C4-2B (cell line): Measurements from ENCODE around the gene TEKT3.

Experiments
- H3K27ac ChIP-seq: fragments of 450-650 bp; 2 replicates; pipeline ENCODE4 v1.5.1; 2017
- ZFX ChIP-seq: fragments of 450-650 bp; IDR thresholded peaks from 2 replicates; pipeline ENCODE4 v1.6.1; 2017
- TF ChIP-seq, protein P1 (sequence below): fragments of 450-650 bp; conservative IDR thresholded peaks from 2 replicates; pipeline ENCODE4 v1.5.1; 2017; ENCODE audit warnings: mild to moderate bottlenecking

Gene TEKT3

DNA sequence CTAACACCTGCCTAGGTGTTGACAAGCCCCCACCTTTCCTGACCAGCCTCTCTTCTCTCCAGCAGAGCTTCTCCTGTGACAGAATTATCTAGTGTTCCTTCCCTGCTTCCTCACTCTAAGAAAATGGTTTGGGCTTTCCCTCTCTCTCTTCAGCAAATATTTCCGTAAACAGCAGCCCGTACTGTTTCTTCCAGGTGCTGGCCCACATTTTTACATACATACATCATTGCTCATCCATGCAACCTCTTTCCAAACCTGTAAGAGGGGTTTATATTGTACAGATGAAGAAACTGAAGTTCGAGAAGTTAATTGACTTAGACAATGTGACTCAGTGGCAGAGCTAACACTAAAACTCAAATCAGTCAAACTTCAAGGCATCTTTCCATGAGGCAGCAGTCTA is 569 bp upstream of the TEKT3 start:
- no peak for TF ChIP-seq ZFX
- TF ChIP-seq, protein P1, sequence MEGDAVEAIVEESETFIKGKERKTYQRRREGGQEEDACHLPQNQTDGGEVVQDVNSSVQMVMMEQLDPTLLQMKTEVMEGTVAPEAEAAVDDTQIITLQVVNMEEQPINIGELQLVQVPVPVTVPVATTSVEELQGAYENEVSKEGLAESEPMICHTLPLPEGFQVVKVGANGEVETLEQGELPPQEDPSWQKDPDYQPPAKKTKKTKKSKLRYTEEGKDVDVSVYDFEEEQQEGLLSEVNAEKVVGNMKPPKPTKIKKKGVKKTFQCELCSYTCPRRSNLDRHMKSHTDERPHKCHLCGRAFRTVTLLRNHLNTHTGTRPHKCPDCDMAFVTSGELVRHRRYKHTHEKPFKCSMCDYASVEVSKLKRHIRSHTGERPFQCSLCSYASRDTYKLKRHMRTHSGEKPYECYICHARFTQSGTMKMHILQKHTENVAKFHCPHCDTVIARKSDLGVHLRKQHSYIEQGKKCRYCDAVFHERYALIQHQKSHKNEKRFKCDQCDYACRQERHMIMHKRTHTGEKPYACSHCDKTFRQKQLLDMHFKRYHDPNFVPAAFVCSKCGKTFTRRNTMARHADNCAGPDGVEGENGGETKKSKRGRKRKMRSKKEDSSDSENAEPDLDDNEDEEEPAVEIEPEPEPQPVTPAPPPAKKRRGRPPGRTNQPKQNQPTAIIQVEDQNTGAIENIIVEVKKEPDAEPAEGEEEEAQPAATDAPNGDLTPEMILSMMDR = no peak
- no peak overlapping the region for H3K27ac ChIP-seq

DNA sequence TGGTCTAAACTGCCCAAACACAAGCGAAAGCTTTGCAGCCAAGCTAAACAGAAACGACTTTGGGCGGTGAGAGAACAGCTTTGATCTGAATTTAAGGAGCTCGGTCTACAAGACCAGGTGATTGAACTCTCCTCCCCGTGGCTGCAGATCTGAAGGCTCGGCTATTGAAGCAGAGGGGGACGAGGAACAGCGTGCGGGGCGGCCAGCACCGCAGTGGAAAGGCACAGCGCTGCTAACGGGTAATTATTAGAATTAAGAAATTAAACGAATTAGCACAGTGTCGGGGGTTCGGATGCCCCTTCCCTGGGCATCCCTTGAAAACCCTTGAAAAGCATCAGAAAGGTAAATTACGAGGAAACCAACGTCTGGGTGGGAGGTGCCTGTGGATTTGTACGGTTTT is 431 bp downstream of the TEKT3 start:
- TF ChIP-seq ZFX = no peak
- TF ChIP-seq, protein P1 = no peak

DNA sequence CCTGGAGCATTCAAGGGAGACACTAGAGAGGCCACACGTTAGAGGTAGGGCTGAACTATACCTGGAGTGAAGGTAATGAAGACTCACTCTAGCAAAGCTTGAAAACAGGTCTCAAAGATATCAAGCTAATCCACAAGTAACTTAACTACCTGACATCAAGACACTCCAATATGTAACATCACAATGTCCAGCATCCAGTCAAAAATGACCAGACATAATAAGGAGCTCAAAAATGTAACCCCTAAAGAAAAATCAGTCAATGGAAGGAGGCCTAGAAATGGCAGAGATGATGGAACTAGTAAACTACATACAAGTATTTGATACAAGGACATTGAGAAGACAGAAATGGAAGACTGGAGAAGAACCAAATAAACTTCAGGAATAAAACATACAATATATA is 6.0 kb downstream of the TEKT3 start:
- TF ChIP-seq, protein P1 = no peak
- no peak overlapping the region for H3K27ac ChIP-seq

More for the DNA sequence above, 431 bp downstream of the TEKT3 start:
- no peak overlapping the region for H3K27ac ChIP-seq

DNA sequence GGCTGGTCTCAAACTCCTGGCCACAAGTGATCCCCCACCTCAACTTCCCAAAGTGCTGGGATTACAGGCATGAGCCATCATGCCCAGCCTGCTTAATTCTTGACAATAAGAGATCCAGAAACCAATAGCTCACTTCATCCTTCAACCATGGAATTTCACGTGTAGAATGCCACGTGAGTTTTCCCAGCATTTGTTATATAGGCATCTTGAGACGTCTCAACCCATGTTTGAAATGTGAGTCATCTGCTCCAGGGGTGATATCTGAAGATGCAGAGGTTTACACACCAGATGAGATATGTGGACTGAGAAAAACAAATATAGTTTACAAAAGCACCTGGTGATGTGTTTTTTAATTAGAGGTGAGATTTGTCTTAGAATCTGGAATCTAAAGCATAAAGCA is 7.1 kb downstream of the TEKT3 start:
- TF ChIP-seq, protein P1 = no peak
- no peak for TF ChIP-seq ZFX
- H3K27ac ChIP-seq = no peak overlapping the region

DNA sequence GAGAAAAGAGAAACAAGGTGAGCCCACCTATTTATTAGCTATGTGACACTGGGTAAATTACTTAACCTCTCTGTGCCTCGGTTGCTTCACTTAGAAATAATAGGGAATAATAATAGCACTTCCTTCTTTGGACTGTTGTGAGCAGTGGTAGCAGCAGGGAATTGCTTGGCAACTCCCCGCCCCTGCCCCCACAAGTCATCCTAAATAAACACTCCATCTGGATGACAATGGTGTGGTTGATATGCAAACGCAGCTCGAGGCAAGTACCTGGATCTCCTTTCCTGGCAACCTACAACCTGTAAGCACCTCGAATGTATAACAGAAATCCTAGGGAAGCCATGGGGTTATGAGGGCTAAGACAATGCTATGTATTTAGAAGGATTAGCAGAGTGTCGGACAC is 9.1 kb downstream of the TEKT3 start:
- no peak overlapping the region for H3K27ac ChIP-seq
- TF ChIP-seq ZFX = no peak
- TF ChIP-seq, protein P1 = no peak

DNA sequence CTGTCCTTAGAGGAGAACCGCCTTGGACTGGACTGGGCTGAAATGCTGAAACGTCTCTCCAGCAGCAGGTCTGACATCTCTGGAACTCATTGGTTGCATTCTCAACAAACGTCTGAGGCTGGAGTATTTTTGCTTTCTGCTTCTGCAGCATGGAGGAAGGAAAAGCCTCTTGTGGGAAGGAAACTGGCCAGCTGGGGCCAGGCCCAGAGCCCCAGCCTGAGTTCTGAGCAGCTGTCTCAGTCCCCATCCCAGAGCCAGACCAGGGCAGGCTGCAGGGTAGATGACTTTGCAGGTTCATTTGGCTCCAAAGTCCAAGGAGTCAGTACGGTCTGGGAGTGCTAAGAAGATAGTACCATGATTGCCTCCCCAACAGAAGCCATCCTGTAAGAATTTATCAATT is 18.3 kb downstream of the TEKT3 start:
- TF ChIP-seq ZFX = no peak
- TF ChIP-seq, protein P1 = no peak

DNA sequence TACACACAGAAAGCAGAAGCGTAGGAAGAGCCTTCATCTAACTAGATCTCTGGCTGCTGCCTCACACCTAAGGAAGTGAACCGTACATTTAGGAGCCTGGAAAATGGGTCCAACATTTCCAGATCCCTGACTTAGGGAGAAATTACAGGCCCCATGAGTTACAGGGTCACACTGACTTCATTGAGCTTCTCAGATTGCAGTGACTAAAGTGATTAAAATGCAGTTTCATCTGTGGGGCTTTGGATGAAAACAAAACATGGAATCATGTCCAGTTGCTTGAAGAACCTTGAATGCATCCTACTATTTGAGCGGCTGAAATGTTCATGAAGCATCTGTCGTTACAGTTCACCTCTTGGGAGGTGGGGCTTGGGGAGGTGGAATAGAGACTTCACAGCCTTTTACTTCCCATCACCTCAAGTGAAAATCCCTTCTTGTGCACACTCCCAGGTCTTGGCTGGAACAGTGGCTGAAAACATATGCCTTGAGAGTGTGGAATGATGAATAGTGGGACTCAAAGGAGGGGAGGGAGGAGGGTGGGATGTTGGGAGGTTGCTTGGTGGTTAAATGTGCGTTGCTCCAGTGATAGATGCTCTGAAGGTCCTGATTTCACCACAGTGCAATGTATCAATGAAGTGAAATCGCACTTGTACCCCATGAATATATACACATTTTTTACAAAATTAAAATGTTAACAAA is 19.7 kb downstream of the TEKT3 start:
- no peak overlapping the region for H3K27ac ChIP-seq
- TF ChIP-seq, protein P1 = no peak
- no peak for TF ChIP-seq ZFX

More for the DNA sequence above, 18.3 kb downstream of the TEKT3 start:
- no peak overlapping the region for H3K27ac ChIP-seq
